Spinal cord (tissue), 10 donors: ENCODE results near the gene UBE2J1. TPM values are rescaled to one million over a fixed set of nuclear protein-coding genes. Genes with fewer than 3 reads are reported as not detected.
A peak's percentile ranks its signal among the peaks of the same experiment; 100 is the strongest.
"Not testable (repeated sequence)": the region's sequence is repeated elsewhere in the genome, so short reads cannot be mapped to it uniquely, and the experiment has no call there.

Experiments
- DNase-seq, 6 donors: peaks; one replicate each; pipeline versions ENCODE4 v3.0.0 to v3.0.0-alpha.2; 2013 to 2015; ENCODE audit warnings: low spot score in 6 of 6, low read depth in 4 of 6
- H3K27ac ChIP-seq: one replicate; pipeline ENCODE4 v1.5.1; 2013; ENCODE audit warnings: low read depth, low read length, control low read depth
- H3K27me3 ChIP-seq: one replicate; pipeline ENCODE4 v1.6.1; 2013; ENCODE audit warnings: low read length; ENCODE audit not compliant: control insufficient read depth, insufficient read depth
- H3K36me3 ChIP-seq: one replicate; pipeline ENCODE4 v1.6.1; 2013; ENCODE audit warnings: low read length; ENCODE audit not compliant: control insufficient read depth, insufficient read depth
- H3K4me1 ChIP-seq: one replicate; pipeline ENCODE4 v1.6.1; 2013; ENCODE audit warnings: low read length; ENCODE audit not compliant: control insufficient read depth, insufficient read depth
- H3K4me3 ChIP-seq: one replicate; pipeline ENCODE4 v1.5.1; 2013; ENCODE audit warnings: low read depth, low read length, control low read depth
- H3K9me3 ChIP-seq: one replicate; pipeline ENCODE4 v1.6.1; 2013; ENCODE audit warnings: low read length; ENCODE audit not compliant: control insufficient read depth, insufficient read depth
- WGBS: methylation state at CpG from one replicate; pipeline ENCODE4 v1.1.5; 2013; ENCODE audit warnings: missing lambda C conversion rate; ENCODE audit not compliant: insufficient coverage; 5-methylcytosine and 5-hydroxymethylcytosine counted together
- polyA plus RNA-seq, 2 donors: library from polyadenylated mRNA; unstranded; fragments of 120-200 nt; gene quantifications; one replicate each; pipeline ENCODE4 v1.2.1, GENCODE V29; 2013; ENCODE audit not compliant: insufficient read length in 2 of 2
- total RNA-seq, 2 donors: library from RNA; depleted of rRNA in 1 of 2; stranded (reverse); fragments of 120-200 nt in 1 of 2; fragments of >200 nt in 1 of 2; gene quantifications; one replicate each; pipeline versions ENCODE4 v1.2.3 to v1.2.4, GENCODE V29; 2013 to 2014
- donor health status: healthy.

UBE2J1 gene
- total and polyA plus RNA-seq, 4 donors = 38.1 to 66.0 (median 50.5) TPM

- WGBS = 93% methylated on average over 25 of the region's 25 CpGs
- Histone ChIP-seq H3K27ac (no peak overlapping the region), H3K4me1 (peaks cover 8% of the 10 kb centered on the region), H3K9me3 (peaks cover 3% of the 10 kb centered on the region), H3K4me3 (no peak overlapping the region), H3K36me3 (no peaks in the 10 kb centered on the region), H3K27me3 (no peaks in the 10 kb centered on the region)
- DNase-seq = no peak
Measured at GRCh38 chr6:89301586-89302194, 50.8 kb downstream of the UBE2J1 start.

GRCh38 chr6:89299466-89299850 is 53.1 kb downstream of the UBE2J1 start:
- H3K4me1 ChIP-seq = peaks cover 8% of the 10 kb centered on the region
- no peaks in the 10 kb centered on the region for H3K27me3 ChIP-seq
- H3K9me3 ChIP-seq = peaks cover 3% of the 10 kb centered on the region
- DNase-seq = no peak
- H3K27ac ChIP-seq = no peak overlapping the region
- H3K36me3 ChIP-seq = no peaks in the 10 kb centered on the region
- WGBS = 80% methylated on average over 3 of the region's 7 CpGs
- no peak overlapping the region for H3K4me3 ChIP-seq

- Histone ChIP-seq H3K9me3 (peaks cover 3% of the 10 kb centered on the region), H3K4me1 (peaks cover 8% of the 10 kb centered on the region), H3K27me3 (no peaks in the 10 kb centered on the region), H3K36me3 (no peaks in the 10 kb centered on the region), H3K27ac (no peak overlapping the region), H3K4me3 (no peak overlapping the region)
- peak in 4 of 6 donors; percentile 24 to 71 (median 44) for DNase-seq
- WGBS = no CpG with 5 or more reads among the region's 4 CpGs
Measured at GRCh38 chr6:89298680-89299465, 53.6 kb downstream of the UBE2J1 start.

DNA sequence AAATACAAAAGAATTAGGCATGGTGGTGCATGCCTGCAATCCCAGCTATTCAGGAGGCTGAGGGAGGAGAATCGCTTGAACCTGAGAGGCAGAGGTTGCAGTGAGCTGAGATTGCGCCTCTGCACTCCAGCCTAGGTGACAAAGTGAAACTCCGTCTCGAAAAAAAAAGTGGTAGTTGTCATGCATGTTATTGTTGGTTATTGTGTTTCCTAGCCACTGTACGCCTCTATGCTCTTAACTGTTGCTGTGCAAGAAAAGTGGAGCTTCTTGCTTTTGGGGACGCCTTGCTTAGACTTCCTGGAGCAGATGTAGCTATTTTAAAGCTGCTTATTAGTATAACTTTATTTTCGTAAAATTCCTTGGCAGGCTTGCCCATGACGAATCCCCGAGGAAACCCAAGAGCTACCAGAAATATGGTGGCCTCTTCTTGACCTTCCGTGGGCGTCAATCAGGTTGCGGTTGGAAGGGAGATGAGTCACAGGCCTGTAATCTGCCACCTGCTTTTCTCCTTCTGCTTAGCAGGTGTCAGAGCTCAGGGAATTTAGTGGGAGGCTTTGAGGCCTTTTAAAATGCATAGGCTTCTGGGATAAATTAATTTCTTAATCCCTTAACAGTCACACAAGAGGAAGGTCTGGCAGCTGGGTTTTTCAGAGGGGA is 54.7 kb downstream of the UBE2J1 start:
- 60% methylated on average over 6 of the region's 12 CpGs for WGBS
- Histone ChIP-seq H3K27me3 (no peaks in the 10 kb centered on the region), H3K4me1 (peaks cover 8% of the 10 kb centered on the region), H3K27ac (no peak overlapping the region), H3K4me3 (no peak overlapping the region), H3K9me3 (peaks cover 1% of the 10 kb centered on the region), H3K36me3 (no peaks in the 10 kb centered on the region)
- DNase-seq = peak in 1 of 6 donors; percentile 35

GRCh38 chr6:89295981-89296380 is 56.5 kb downstream of the UBE2J1 start:
- WGBS = no CpG with 5 or more reads among the region's 2 CpGs
- H3K27ac ChIP-seq = no peak overlapping the region

DNA sequence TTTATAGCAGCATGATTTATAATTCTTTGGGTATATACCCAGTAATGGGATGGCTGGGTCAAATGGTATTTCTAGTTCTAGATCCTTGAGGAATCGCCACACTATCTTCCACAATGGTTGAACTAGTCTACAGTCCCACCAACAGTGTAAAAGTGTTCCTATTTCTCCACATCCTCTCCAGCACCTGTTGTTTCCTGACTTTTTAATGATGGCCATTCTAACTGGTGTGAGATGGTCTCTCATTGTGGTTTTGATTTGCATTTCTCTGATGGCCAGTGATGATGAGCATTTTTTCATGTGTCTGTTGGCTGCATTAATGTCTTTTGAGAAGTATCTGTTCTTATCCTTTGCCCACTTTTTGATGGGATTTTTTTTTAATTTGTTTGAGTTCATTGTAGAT is 57.4 kb downstream of the UBE2J1 start:
- DNase-seq, H3K36me3 ChIP-seq, H3K4me1 ChIP-seq, H3K27ac ChIP-seq, H3K9me3 ChIP-seq, H3K4me3 ChIP-seq, H3K27me3 ChIP-seq: not testable (repeated sequence)
- no CpG with 5 or more reads among the region's 1 CpG for WGBS

More at GRCh38 chr6:89295981-89296380, 56.5 kb downstream of the UBE2J1 start:
- DNase-seq = no peak
- Histone ChIP-seq H3K4me1 (peaks cover 8% of the 10 kb centered on the region), H3K9me3 (no peaks in the 10 kb centered on the region), H3K27me3 (no peaks in the 10 kb centered on the region), H3K36me3 (no peaks in the 10 kb centered on the region), H3K4me3 (no peak overlapping the region)

DNA sequence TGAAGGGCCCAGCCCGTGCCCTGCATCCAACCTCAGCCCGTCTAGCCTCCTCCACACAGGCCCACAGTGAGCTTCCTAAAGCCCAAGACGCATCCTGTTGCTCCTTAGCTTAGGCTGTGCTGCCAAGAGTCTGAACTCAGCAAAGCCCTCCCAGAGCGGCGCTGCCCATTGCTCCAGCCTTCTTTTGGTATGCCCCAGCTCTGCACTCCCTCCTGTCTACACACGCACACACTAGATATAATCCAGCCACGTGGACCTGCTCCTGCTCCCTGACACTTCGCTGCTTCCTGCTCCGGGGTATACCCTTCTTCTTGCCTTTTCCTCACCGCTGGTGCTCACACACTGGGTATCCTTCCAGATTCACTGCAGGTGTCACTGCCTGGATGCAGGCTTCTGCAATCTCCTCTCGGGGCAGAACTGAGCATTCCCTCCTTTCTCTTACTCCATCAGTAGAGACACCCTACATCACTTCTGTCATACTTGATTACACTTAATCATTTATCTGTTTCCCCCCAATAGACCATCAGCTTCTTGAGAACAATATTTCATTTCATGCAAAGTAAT is 61.2 kb downstream of the UBE2J1 start:
- H3K4me3 ChIP-seq = no peak overlapping the region
- no peaks in the 10 kb centered on the region for H3K4me1 ChIP-seq
- H3K27ac ChIP-seq = no peak overlapping the region
- H3K9me3 ChIP-seq = no peaks in the 10 kb centered on the region
- DNase-seq = no peak
- WGBS = 85% methylated on average over 11 of the region's 11 CpGs
- H3K36me3 ChIP-seq = no peaks in the 10 kb centered on the region
- no peaks in the 10 kb centered on the region for H3K27me3 ChIP-seq

- Histone ChIP-seq H3K27me3 (no peaks in the 10 kb centered on the region), H3K4me1 (no peaks in the 10 kb centered on the region), H3K27ac (no peak overlapping the region), H3K4me3 (no peak overlapping the region), H3K9me3 (no peaks in the 10 kb centered on the region), H3K36me3 (no peaks in the 10 kb centered on the region)
- DNase-seq = no peak
- 86% methylated on average over 12 of the region's 13 CpGs for WGBS
Measured at GRCh38 chr6:89290401-89291155, 61.9 kb downstream of the UBE2J1 start.

GRCh38 chr6:89289710-89290109 is 62.8 kb downstream of the UBE2J1 start:
- 100% methylated on average over 1 of the region's 3 CpGs for WGBS
- no peaks in the 10 kb centered on the region for H3K36me3 ChIP-seq
- H3K9me3 ChIP-seq = no peaks in the 10 kb centered on the region
- H3K27ac ChIP-seq = no peak overlapping the region
- no peak for DNase-seq
- no peaks in the 10 kb centered on the region for H3K27me3 ChIP-seq
- H3K4me1 ChIP-seq = no peaks in the 10 kb centered on the region
- H3K4me3 ChIP-seq = no peak overlapping the region
